ENCODE measurements around the gene RPS3. TPM values are rescaled to one million over a fixed set of nuclear protein-coding genes. Genes with fewer than 3 reads are reported as not detected.

The RPS3 gene
- 1,000 to 10,000 TPM; 1,703 to 2,122 (median 2,056) TPM for total RNA-seq
- long read RNA-seq, donor 1, transcript RPS3-217 (7 exons, 2,097 nt), result major isoform, 912 of 955 reads
- long read RNA-seq, donor 1, transcript RPS3-209 (7 exons, 1,306 nt), result minor isoform, 9 of 955 reads
- long read RNA-seq, donor 1, partial matches to known transcripts, result 22 of 955 reads
- long read RNA-seq, donor 1, other reads (novel, unspliced or antisense), result 10 of 955 reads
- long read RNA-seq, donor 2, transcript RPS3-203 (6 exons, 866 nt), result minor isoform, 6 of 1,741 reads
- long read RNA-seq, donor 2, transcript RPS3-217 (7 exons, 2,097 nt), result major isoform, 1,668 of 1,741 reads
- long read RNA-seq, donor 2, transcript RPS3-202 (6 exons, 903 nt), result minor isoform, 5 of 1,741 reads
- long read RNA-seq, donor 2, partial matches to known transcripts, result 48 of 1,741 reads
- long read RNA-seq, donor 2, other reads (novel, unspliced or antisense), result 10 of 1,741 reads

DNA sequence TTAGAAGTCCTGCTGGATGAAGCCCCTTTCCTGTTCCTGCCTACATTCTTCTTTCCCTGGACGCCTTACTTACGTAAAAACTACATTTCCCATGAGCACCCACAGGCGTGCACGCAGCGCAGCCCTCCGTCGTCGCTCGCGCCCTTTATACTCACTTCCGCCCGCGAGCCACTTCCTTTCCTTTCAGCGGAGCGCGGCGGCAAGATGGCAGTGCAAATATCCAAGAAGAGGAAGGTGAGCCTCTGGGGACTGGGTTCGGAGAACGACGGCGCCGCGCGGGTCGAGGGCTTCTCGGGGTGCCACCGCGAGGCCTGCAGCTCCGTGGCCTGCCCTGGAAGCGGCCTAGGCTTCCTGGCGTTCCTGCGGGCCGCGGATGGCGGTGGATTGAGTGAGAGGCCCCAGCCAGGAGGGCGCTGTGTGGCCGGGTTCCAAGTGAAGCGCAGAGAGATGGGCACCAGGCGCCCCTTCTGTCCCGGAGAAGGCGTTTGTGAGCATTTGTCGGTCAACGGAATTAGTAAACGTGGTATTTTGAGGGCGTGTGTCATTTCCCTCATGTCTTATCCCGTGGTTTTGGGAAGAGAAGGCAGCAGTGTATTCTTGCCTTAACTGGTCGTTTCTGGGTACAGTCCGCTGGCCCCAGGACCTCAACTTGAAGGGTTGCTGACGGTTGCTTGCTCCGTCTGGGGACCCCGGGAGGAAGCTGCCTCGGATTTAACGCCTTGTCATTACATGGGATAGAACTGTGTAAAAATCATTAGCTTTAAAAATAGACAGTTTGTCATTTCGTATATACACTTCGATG, at the start of gene RPS3:
TSS of gene RPS3 (plus strand) at position 175 of the 802 bp plus-strand sequence. CDS start at position 205, 30 bp downstream.
- intact Hi-C loops (cut with DNase I, micrococcal nuclease), result no loop called here
- DNase-seq, result peak; percentile 93 to 95 (median 94)
- H3K4me3 ChIP-seq, result peak within 1 kb of the TSS; percentile 64
- peak; percentile 98 for ATAC-seq
- peaks cover 12% of the 10 kb centered on the region for H3K36me3 ChIP-seq (ENCODE audit: low read depth)
- H3K4me1 ChIP-seq (ENCODE audit: low read depth), result peaks cover 11% of the 10 kb centered on the region
- TF ChIP-seq, protein P1, sequence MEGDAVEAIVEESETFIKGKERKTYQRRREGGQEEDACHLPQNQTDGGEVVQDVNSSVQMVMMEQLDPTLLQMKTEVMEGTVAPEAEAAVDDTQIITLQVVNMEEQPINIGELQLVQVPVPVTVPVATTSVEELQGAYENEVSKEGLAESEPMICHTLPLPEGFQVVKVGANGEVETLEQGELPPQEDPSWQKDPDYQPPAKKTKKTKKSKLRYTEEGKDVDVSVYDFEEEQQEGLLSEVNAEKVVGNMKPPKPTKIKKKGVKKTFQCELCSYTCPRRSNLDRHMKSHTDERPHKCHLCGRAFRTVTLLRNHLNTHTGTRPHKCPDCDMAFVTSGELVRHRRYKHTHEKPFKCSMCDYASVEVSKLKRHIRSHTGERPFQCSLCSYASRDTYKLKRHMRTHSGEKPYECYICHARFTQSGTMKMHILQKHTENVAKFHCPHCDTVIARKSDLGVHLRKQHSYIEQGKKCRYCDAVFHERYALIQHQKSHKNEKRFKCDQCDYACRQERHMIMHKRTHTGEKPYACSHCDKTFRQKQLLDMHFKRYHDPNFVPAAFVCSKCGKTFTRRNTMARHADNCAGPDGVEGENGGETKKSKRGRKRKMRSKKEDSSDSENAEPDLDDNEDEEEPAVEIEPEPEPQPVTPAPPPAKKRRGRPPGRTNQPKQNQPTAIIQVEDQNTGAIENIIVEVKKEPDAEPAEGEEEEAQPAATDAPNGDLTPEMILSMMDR (IDR thresholded peaks at IDR 0.05), result no peak
- H3K9me3 ChIP-seq, result no peaks in the 10 kb centered on the region

- no peak for ATAC-seq
- DNase-seq, result peak; percentile 52 to 69 (median 61)
- intact Hi-C loops (cut with DNase I, micrococcal nuclease), result no loop called here
- peaks cover 58% of the 10 kb centered on the region for H3K4me1 ChIP-seq (ENCODE audit: low read depth)
- TF ChIP-seq, protein P1 (IDR thresholded peaks at IDR 0.05), result no peak
- H3K4me3 ChIP-seq, result no peak overlapping the region
- no peaks in the 10 kb centered on the region for H3K9me3 ChIP-seq
- H3K36me3 ChIP-seq (ENCODE audit: low read depth), result no peaks in the 10 kb centered on the region
Measured at GRCh38 chr11:75349521-75350116, 49.7 kb upstream of the RPS3 start.

- DNase-seq, result no peak
- Histone ChIP-seq H3K36me3 (ENCODE audit: low read depth) (no peaks in the 10 kb centered on the region), H3K9me3 (no peaks in the 10 kb centered on the region), H3K4me3 (no peak overlapping the region), H3K4me1 (ENCODE audit: low read depth) (peaks cover 52% of the 10 kb centered on the region)
- intact Hi-C loops (cut with DNase I, micrococcal nuclease), result no loop called here
- TF ChIP-seq, protein P1 (IDR thresholded peaks at IDR 0.05), result no peak
- no peak for ATAC-seq
Measured at GRCh38 chr11:75350122-75350742, 49.1 kb upstream of the RPS3 start.

GRCh38 chr11:75350743-75351540, 48.4 kb upstream of the RPS3 start:
- Histone ChIP-seq H3K4me3 (peak overlapping the region; percentile 68), H3K36me3 (ENCODE audit: low read depth) (no peaks in the 10 kb centered on the region), H3K9me3 (no peaks in the 10 kb centered on the region), H3K4me1 (ENCODE audit: low read depth) (peaks cover 47% of the 10 kb centered on the region)
- ATAC-seq (peak; percentile 47), DNase-seq (peak; percentile 60 to 85 (median 77))
- intact Hi-C loops (cut with DNase I, micrococcal nuclease), result no loop called here
- TF ChIP-seq, protein P1 (IDR thresholded peaks at IDR 0.05), result no peak

DNA sequence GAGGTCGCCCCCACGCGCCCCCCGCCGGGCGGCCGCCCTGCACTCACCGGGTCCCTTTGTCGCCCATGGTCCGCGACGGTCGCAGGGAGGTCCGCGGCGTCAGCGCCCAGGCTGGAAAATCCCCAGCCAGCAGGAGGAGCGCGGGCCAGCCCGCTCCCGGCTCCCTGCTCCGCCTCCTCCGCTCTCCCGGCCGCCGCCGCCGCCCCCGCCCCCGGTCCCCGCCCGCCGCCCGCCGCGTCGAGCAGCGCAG, 47.9 kb upstream of the RPS3 start, which contains the start of gene ARRB1:
TSS of gene ARRB1 (minus strand) at position 121 of the 250 bp plus-strand sequence. CDS start at position 67, 54 bp downstream.
- TF ChIP-seq, protein P1 (IDR thresholded peaks at IDR 0.05), result peak; percentile 7
- intact Hi-C loops (cut with DNase I, micrococcal nuclease), result no loop called here
- peaks cover 42% of the 10 kb centered on the region for H3K4me1 ChIP-seq (ENCODE audit: low read depth)
- DNase-seq, result peak in 1 of 3 donors; percentile 80
- peak; percentile 84 for ATAC-seq
- peak within 1 kb of the TSS; percentile 68 for H3K4me3 ChIP-seq
- no peaks in the 10 kb centered on the region for H3K36me3 ChIP-seq (ENCODE audit: low read depth)
- H3K9me3 ChIP-seq, result no peaks in the 10 kb centered on the region
